ENCODE data around the gene DRAXIN.

Gene DRAXIN

GRCh38 chr1:11736746-11737639 is 45.5 kb downstream of the DRAXIN start:
- intact Hi-C loops (cut with micrococcal nuclease): loop anchor here (5.0 kb wide), 2 partner anchors 70 to 285 kb away; partner anchors contain the start of genes CLCN6 and MTHFR
- peak overlapping the region; percentile 94 for H3K27ac Mint-ChIP-seq
- H3K9me3 Mint-ChIP-seq: no peaks in the 10 kb centered on the region
- peaks cover 7% of the 10 kb centered on the region for H3K36me3 Mint-ChIP-seq (ENCODE audit: low read depth)
- H3K4me1 Mint-ChIP-seq (ENCODE audit: low read depth): peaks cover 70% of the 10 kb centered on the region
- H3K27me3 Mint-ChIP-seq: no peaks in the 10 kb centered on the region
- peak overlapping the region; percentile 100 for H3K4me3 Mint-ChIP-seq

- H3K27me3 Mint-ChIP-seq: no peaks in the 10 kb centered on the region
- H3K4me1 Mint-ChIP-seq (ENCODE audit: low read depth): peaks cover 70% of the 10 kb centered on the region
- no peak overlapping the region for H3K4me3 Mint-ChIP-seq
- H3K27ac Mint-ChIP-seq: peak overlapping the region; percentile 94
- intact Hi-C loops (cut with micrococcal nuclease): loop anchor here (5.0 kb wide), 2 partner anchors 69 to 284 kb away; partner anchors contain the start of genes CLCN6 and MTHFR
- no peaks in the 10 kb centered on the region for H3K9me3 Mint-ChIP-seq
- H3K36me3 Mint-ChIP-seq (ENCODE audit: low read depth): peaks cover 7% of the 10 kb centered on the region
Observed at GRCh38 chr1:11738096-11738495, 46.6 kb downstream of the DRAXIN start.

GRCh38 chr1:11738783-11739182 is 47.3 kb downstream of the DRAXIN start:
- Mint-ChIP-seq H3K9me3 (no peaks in the 10 kb centered on the region), H3K36me3 (ENCODE audit: low read depth) (peaks cover 9% of the 10 kb centered on the region), H3K4me3 (no peak overlapping the region), H3K27me3 (no peaks in the 10 kb centered on the region), H3K4me1 (ENCODE audit: low read depth) (peaks cover 70% of the 10 kb centered on the region), H3K27ac (peak overlapping the region; percentile 94)
- intact Hi-C loops (cut with micrococcal nuclease): loop anchor here (5.0 kb wide), 2 partner anchors 69 to 284 kb away; partner anchors contain the start of genes CLCN6 and MTHFR

- Mint-ChIP-seq H3K9me3 (no peaks in the 10 kb centered on the region), H3K4me3 (no peak overlapping the region), H3K36me3 (ENCODE audit: low read depth) (peaks cover 20% of the 10 kb centered on the region), H3K27me3 (no peaks in the 10 kb centered on the region), H3K27ac (peak overlapping the region; percentile 17), H3K4me1 (ENCODE audit: low read depth) (peaks cover 70% of the 10 kb centered on the region)
- intact Hi-C loops (cut with micrococcal nuclease): no loop called here
Observed at GRCh38 chr1:11740258-11741192, 49.0 kb downstream of the DRAXIN start.

- intact Hi-C loops (cut with micrococcal nuclease): no loop called here
- Mint-ChIP-seq H3K27me3 (no peaks in the 10 kb centered on the region), H3K36me3 (ENCODE audit: low read depth) (peaks cover 23% of the 10 kb centered on the region), H3K27ac (no peak overlapping the region), H3K4me3 (no peak overlapping the region), H3K4me1 (ENCODE audit: low read depth) (peaks cover 70% of the 10 kb centered on the region), H3K9me3 (no peaks in the 10 kb centered on the region)
Observed at GRCh38 chr1:11741482-11741881, 50.0 kb downstream of the DRAXIN start.

GRCh38 chr1:11741919-11742558 is 50.5 kb downstream of the DRAXIN start:
- intact Hi-C loops (cut with micrococcal nuclease): no loop called here
- Mint-ChIP-seq H3K9me3 (no peaks in the 10 kb centered on the region), H3K4me1 (ENCODE audit: low read depth) (peaks cover 69% of the 10 kb centered on the region), H3K4me3 (no peak overlapping the region), H3K27ac (peak overlapping the region; percentile 28), H3K27me3 (no peaks in the 10 kb centered on the region), H3K36me3 (ENCODE audit: low read depth) (peaks cover 28% of the 10 kb centered on the region)

GRCh38 chr1:11744287-11744686 is 52.8 kb downstream of the DRAXIN start:
- intact Hi-C loops (cut with micrococcal nuclease): no loop called here
- no peak overlapping the region for H3K4me3 Mint-ChIP-seq
- H3K36me3 Mint-ChIP-seq (ENCODE audit: low read depth): peaks cover 51% of the 10 kb centered on the region
- no peak overlapping the region for H3K27ac Mint-ChIP-seq
- no peaks in the 10 kb centered on the region for H3K9me3 Mint-ChIP-seq
- no peaks in the 10 kb centered on the region for H3K27me3 Mint-ChIP-seq
- H3K4me1 Mint-ChIP-seq (ENCODE audit: low read depth): peaks cover 58% of the 10 kb centered on the region

- peaks cover 69% of the 10 kb centered on the region for H3K36me3 Mint-ChIP-seq (ENCODE audit: low read depth)
- intact Hi-C loops (cut with micrococcal nuclease): no loop called here
- peak overlapping the region; percentile 14 for H3K27ac Mint-ChIP-seq
- peaks cover 43% of the 10 kb centered on the region for H3K4me1 Mint-ChIP-seq (ENCODE audit: low read depth)
- no peaks in the 10 kb centered on the region for H3K9me3 Mint-ChIP-seq
- H3K4me3 Mint-ChIP-seq: no peak overlapping the region
- no peaks in the 10 kb centered on the region for H3K27me3 Mint-ChIP-seq
Observed at GRCh38 chr1:11746092-11746491, 54.6 kb downstream of the DRAXIN start.

GRCh38 chr1:11746795-11747487 is 55.4 kb downstream of the DRAXIN start:
- Mint-ChIP-seq H3K4me1 (ENCODE audit: low read depth) (peaks cover 37% of the 10 kb centered on the region), H3K27me3 (no peaks in the 10 kb centered on the region), H3K27ac (no peak overlapping the region), H3K4me3 (no peak overlapping the region), H3K9me3 (no peaks in the 10 kb centered on the region), H3K36me3 (ENCODE audit: low read depth) (peaks cover 72% of the 10 kb centered on the region)
- intact Hi-C loops (cut with micrococcal nuclease): no loop called here

- H3K4me1 Mint-ChIP-seq (ENCODE audit: low read depth): peaks cover 30% of the 10 kb centered on the region
- intact Hi-C loops (cut with micrococcal nuclease): no loop called here
- H3K27me3 Mint-ChIP-seq: peaks cover 2% of the 10 kb centered on the region
- no peak overlapping the region for H3K4me3 Mint-ChIP-seq
- peak overlapping the region; percentile 49 for H3K27ac Mint-ChIP-seq
- H3K9me3 Mint-ChIP-seq: no peaks in the 10 kb centered on the region
- peaks cover 72% of the 10 kb centered on the region for H3K36me3 Mint-ChIP-seq (ENCODE audit: low read depth)
Observed at GRCh38 chr1:11748294-11749202, 57.0 kb downstream of the DRAXIN start.

GRCh38 chr1:11749203-11749689 is 57.7 kb downstream of the DRAXIN start:
- H3K36me3 Mint-ChIP-seq (ENCODE audit: low read depth): peaks cover 66% of the 10 kb centered on the region
- H3K27me3 Mint-ChIP-seq: peaks cover 2% of the 10 kb centered on the region
- peaks cover 30% of the 10 kb centered on the region for H3K4me1 Mint-ChIP-seq (ENCODE audit: low read depth)
- peak overlapping the region; percentile 49 for H3K27ac Mint-ChIP-seq
- H3K4me3 Mint-ChIP-seq: no peak overlapping the region
- no peaks in the 10 kb centered on the region for H3K9me3 Mint-ChIP-seq
- intact Hi-C loops (cut with micrococcal nuclease): no loop called here

- H3K36me3 Mint-ChIP-seq (ENCODE audit: low read depth): peaks cover 62% of the 10 kb centered on the region
- intact Hi-C loops (cut with micrococcal nuclease): no loop called here
- no peak overlapping the region for H3K4me3 Mint-ChIP-seq
- H3K27ac Mint-ChIP-seq: no peak overlapping the region
- H3K27me3 Mint-ChIP-seq: peaks cover 5% of the 10 kb centered on the region
- peaks cover 30% of the 10 kb centered on the region for H3K4me1 Mint-ChIP-seq (ENCODE audit: low read depth)
- H3K9me3 Mint-ChIP-seq: no peaks in the 10 kb centered on the region
Observed at GRCh38 chr1:11749996-11750395, 58.5 kb downstream of the DRAXIN start.
